Astrocyte of the spinal cord (primary cell): ENCODE results near the gene PLA2G2D.

Source experiments
- DNase-seq: peaks from one replicate; pipeline ENCODE4 v3.0.0; 2011; ENCODE audit warnings: low read depth, low spot score
- H3K4me3 ChIP-seq: 2 replicates; pipeline ENCODE4 v1.5.1; 2011; ENCODE audit warnings: low read depth, mild to moderate bottlenecking, low read length, moderate library complexity
- in situ Hi-C: cut with HindIII; loops from 2 replicates; pipeline ENCODE4 v1.10.0; 2017; ENCODE audit warnings: low sequenced_read_pairs
- TF ChIP-seq, protein P1 (sequence below): IDR thresholded peaks from 2 replicates; pipeline ENCODE4 v1.5.1; 2012; ENCODE audit warnings: low read depth, mild to moderate bottlenecking, low read length, inconsistent platforms

PLA2G2D gene

DNA sequence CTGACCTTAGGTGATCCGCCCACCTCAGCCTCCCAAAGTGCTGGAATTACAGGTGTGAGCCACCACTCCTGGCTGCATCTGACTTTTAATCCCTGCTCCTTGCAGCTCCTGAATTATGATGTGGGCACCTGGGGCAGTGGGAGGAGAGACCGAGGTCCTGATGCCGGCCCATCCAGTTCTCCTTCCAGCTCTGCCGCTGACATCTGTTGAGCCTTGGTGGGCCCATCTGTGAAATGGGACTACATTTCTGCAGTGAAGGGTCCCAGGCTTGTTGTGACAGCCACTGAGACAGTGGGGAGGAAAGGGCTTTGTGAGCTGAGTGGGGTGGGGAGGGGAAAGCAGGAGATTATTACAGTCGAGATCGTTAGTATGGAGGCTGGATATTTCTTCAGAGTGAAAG, 31.6 kb upstream of the PLA2G2D start:
- TF ChIP-seq, protein P1, sequence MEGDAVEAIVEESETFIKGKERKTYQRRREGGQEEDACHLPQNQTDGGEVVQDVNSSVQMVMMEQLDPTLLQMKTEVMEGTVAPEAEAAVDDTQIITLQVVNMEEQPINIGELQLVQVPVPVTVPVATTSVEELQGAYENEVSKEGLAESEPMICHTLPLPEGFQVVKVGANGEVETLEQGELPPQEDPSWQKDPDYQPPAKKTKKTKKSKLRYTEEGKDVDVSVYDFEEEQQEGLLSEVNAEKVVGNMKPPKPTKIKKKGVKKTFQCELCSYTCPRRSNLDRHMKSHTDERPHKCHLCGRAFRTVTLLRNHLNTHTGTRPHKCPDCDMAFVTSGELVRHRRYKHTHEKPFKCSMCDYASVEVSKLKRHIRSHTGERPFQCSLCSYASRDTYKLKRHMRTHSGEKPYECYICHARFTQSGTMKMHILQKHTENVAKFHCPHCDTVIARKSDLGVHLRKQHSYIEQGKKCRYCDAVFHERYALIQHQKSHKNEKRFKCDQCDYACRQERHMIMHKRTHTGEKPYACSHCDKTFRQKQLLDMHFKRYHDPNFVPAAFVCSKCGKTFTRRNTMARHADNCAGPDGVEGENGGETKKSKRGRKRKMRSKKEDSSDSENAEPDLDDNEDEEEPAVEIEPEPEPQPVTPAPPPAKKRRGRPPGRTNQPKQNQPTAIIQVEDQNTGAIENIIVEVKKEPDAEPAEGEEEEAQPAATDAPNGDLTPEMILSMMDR, result no peak
- no peak overlapping the region for H3K4me3 ChIP-seq
- DNase-seq, result no peak
- in situ Hi-C loops, result no loop called here

DNA sequence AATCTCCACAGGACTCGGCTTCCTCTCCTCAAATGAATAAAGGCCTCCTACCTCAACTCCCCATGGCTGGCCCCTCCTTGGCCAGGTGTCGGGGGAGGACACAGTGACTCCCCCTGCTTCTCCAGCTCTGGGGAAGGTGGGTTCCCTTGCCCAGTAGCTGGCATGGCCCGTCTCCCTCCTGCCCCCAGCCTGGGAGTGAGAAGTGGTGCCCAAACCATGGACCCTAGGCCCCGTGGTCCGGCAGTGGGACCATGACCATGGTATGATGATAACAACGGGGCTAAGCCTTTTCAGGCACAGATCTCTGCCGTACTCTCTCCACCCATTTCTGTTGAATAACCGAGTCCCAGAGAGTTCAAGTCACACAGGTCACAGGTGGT, 31.0 kb upstream of the PLA2G2D start:
- no peak overlapping the region for H3K4me3 ChIP-seq
- in situ Hi-C loops, result no loop called here
- DNase-seq, result no peak
- TF ChIP-seq, protein P1, result no peak

DNA sequence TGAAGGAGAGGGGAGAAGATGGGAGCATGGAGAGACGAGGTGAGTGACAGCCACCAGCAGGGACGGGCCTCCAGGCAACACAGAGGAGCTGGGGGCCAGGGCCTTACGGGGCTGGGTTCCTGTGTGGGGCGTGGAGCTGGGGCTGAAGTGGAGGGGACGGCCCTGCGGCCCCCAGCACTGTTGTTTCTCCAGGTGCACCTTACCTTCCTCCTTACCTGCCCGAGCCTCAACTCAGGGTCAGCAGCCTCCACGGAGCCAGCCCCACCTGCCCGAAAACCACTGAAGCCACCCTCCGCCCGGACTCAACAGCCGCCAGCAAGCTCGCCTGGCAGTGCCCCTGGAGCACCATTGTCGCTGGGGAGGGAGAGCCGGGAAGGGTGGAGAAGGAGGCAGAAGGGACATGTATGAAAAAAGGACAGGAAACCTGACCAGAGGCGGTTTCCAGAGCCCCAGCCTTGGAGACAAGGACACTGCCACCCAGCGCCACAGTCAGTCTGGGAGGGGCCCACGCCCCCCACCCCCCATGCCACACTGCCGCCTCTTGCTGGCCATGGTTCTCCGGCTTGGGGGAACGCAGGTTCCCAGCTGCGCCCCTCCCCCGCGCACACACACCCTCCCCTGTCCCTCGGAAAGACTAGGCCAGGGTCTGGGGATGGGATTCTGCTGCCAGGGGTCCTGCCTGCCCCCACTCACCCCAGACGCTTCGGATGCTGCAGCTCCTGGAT, 30.4 kb upstream of the PLA2G2D start:
- TF ChIP-seq, protein P1, result no peak
- DNase-seq, result no peak
- in situ Hi-C loops, result no loop called here
- no peak overlapping the region for H3K4me3 ChIP-seq

- TF ChIP-seq, protein P1, result no peak
- H3K4me3 ChIP-seq, result no peak overlapping the region
- in situ Hi-C loops, result no loop called here
- DNase-seq, result no peak
Measured at GRCh38 chr1:20148571-20149500, 29.5 kb upstream of the PLA2G2D start.

- in situ Hi-C loops, result no loop called here
- TF ChIP-seq, protein P1, result no peak
Measured at GRCh38 chr1:20147846-20148570, 28.7 kb upstream of the PLA2G2D start.

More at GRCh38 chr1:20147846-20148570, 28.7 kb upstream of the PLA2G2D start:
- no peak for DNase-seq
- H3K4me3 ChIP-seq, result no peak overlapping the region
